PC-9 (cell line): ENCODE measurements around the gene ARAP3. TPM values are rescaled to one million over a fixed set of nuclear protein-coding genes. Genes with fewer than 3 reads are reported as not detected.

Experiments used
- BruUV-seq: library from RNA; stranded (reverse); fragments of 400-500 nt; replicated peaks from 2 replicates; lab custom pipeline; 2021; lab: Mats Ljungman, UMichigan
- CTCF ChIA-PET: fragments of 300-600 bp; sonication (Branson Sonifier 250); formaldehyde crosslinking; loops from one replicate; lab custom pipeline; 2022; ENCODE audit warnings: antibody characterized with exemption; lab: Charles Lee
- POLR2A ChIA-PET: fragments of 300-600 bp; sonication (Branson Sonifier 250); formaldehyde crosslinking; loops from one replicate; lab custom pipeline; 2022; ENCODE audit warnings: antibody characterized with exemption; ENCODE audit not compliant: unreplicated experiment; lab: Charles Lee
- DNase-seq, 2 experiments: peaks; one replicate each; pipeline versions ENCODE4 v3.0.0 to v3.0.0-alpha.2; 2015 to 2022; ENCODE audit warnings: mixed read lengths in 1 of 2
- H2AFZ ChIP-seq: fragments of 200-600 bp; sonication (generic); 2 replicates; pipeline ENCODE4 v1.8.1; 2017; ENCODE audit warnings: antibody characterized with exemption
- H3F3A ChIP-seq: fragments of 200-600 bp; sonication (generic); 2 replicates; pipeline ENCODE4 v1.8.1; 2017; ENCODE audit warnings: antibody characterized with exemption, mild to moderate bottlenecking, low read depth; ENCODE audit not compliant: insufficient read depth
- H3K27ac ChIP-seq: fragments of 200-600 bp; sonication (generic); 2 replicates; pipeline ENCODE4 v1.6.1; 2016; ENCODE audit warnings: mixed run types
- H3K27me3 ChIP-seq: fragments of 200-600 bp; sonication (generic); 2 replicates; pipeline ENCODE4 v1.6.1; 2016; ENCODE audit warnings: low read depth, mixed run types; ENCODE audit not compliant: insufficient read depth
- H3K36me3 ChIP-seq: fragments of 200-600 bp; sonication (generic); 2 replicates; pipeline ENCODE4 v1.6.1; 2016; ENCODE audit warnings: low read depth, mixed run types
- H3K4me1 ChIP-seq: fragments of 200-600 bp; sonication (generic); replicated peaks from 2 replicates; pipeline ENCODE4 v1.6.1; 2016; ENCODE audit warnings: mixed run types; ENCODE audit not compliant: insufficient read depth
- H3K4me2 ChIP-seq: fragments of 200-600 bp; sonication (generic); 2 replicates; pipeline ENCODE4 v1.6.1; 2017; ENCODE audit warnings: mixed run types
- H3K4me3 ChIP-seq: fragments of 200-600 bp; sonication (generic); 2 replicates; pipeline ENCODE4 v1.6.1; 2016; ENCODE audit warnings: mixed run types
- H3K79me2 ChIP-seq: fragments of 200-600 bp; sonication (generic); 2 replicates; pipeline ENCODE4 v1.6.1; 2017; ENCODE audit warnings: low read depth, mixed run types
- H3K9me2 ChIP-seq: fragments of 200-600 bp; sonication (generic); 2 replicates; pipeline ENCODE4 v1.8.1; 2017; ENCODE audit warnings: mild to moderate bottlenecking; ENCODE audit not compliant: insufficient read depth
- H3K9me3 ChIP-seq: fragments of 200-600 bp; sonication (generic); 2 replicates; pipeline ENCODE4 v1.8.1; 2016; ENCODE audit warnings: low read depth; ENCODE audit not compliant: insufficient read depth
- H4K20me1 ChIP-seq: fragments of 200-600 bp; sonication (generic); 2 replicates; pipeline ENCODE4 v1.8.1; 2017; ENCODE audit not compliant: insufficient read depth
- EZH2 ChIP-seq: fragments of 200-600 bp; sonication (generic); IDR thresholded peaks from 2 replicates; pipeline ENCODE4 v1.8.0; 2017; ENCODE audit warnings: antibody characterized with exemption, low read depth
- intact Hi-C: fragments of 100-400 bp; cut with micrococcal nuclease; formaldehyde crosslinking; loops from one replicate; pipeline ENCODE4 v1.10.0; 2022; ENCODE audit not compliant: unreplicated experiment
- total RNA-seq: library from RNA; stranded (reverse); gene quantifications from 2 replicates; pipeline ENCODE4 v1.2.3, GENCODE V29; 2021
- TF ChIP-seq, protein P1 (sequence below): fragments of 200-600 bp; sonication (generic); conservative IDR thresholded peaks from 2 replicates; pipeline ENCODE4 v1.6.1; 2017; ENCODE audit warnings: mixed run types, antibody characterized with exemption, mild to moderate bottlenecking, moderate library complexity

Gene ARAP3
- total RNA-seq, 1 experiment from 2014 or later, result 28.0 TPM

DNA sequence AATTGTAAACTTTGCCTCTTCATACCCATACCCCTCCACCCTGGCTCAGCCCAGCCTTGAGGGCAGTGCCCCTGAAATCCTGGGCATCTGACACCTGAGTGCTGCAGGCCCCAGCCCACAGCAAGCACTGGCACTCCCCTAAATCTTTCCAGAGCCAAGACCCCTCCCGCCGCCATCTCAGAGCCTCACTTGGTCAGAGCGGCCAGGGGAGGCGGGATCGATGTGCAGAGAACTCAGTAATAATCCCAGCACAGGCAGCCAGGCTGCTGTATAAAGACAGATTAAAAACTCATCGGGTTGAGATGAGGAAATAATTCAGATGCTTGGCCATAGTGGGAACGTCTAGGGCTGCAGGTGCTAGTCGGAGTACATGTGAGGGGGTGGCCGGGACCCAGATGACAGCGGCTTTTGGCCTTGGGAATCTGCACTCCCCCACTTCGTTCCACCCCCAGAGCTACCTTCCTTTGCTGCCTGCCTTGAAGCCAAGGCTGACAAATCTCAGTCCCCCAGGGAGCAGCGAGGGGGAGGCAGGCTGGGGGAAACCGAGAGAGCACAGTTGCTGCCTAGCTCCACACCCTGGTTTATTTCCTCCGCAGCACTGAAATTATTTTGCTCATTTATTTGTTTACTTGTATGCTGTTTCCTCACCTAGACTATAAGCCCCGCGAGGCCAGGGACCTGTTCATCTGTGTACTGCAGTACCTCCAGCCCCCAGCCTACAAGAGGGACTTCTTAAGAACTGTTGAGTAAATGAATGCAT is 19.5 kb upstream of the ARAP3 start:
- peaks cover 59% of the 10 kb centered on the region for H3K4me1 ChIP-seq
- H2AFZ ChIP-seq, result peak overlapping the region; percentile 82; the same call in 1 of the 2 replicates
- no peak for DNase-seq
- H4K20me1 ChIP-seq, result no peaks in the 10 kb centered on the region
- POLR2A ChIA-PET, result interaction anchor here (0.5 to 1.0 kb wide), 2 partner anchors 13 to 267 kb away, joined by 5 to 9 read pairs; partner anchors contain the start of gene RNF14
- H3K4me3 ChIP-seq, result no peak overlapping the region
- peak overlapping the region; percentile 98 for H3K4me2 ChIP-seq
- intact Hi-C loops, result loop anchor here (1.0 kb wide), 4 partner anchors 56 to 259 kb away; no protein-coding TSS in a partner anchor
- no peaks in the 10 kb centered on the region for H3K9me2 ChIP-seq
- H3K27ac ChIP-seq, result no peak overlapping the region
- no TSS peak for BruUV-seq
- peaks cover 19% of the 10 kb centered on the region; the same call in 1 of the 2 replicates for H3F3A ChIP-seq
- no peaks in the 10 kb centered on the region for H3K9me3 ChIP-seq
- TF ChIP-seq, protein P1, sequence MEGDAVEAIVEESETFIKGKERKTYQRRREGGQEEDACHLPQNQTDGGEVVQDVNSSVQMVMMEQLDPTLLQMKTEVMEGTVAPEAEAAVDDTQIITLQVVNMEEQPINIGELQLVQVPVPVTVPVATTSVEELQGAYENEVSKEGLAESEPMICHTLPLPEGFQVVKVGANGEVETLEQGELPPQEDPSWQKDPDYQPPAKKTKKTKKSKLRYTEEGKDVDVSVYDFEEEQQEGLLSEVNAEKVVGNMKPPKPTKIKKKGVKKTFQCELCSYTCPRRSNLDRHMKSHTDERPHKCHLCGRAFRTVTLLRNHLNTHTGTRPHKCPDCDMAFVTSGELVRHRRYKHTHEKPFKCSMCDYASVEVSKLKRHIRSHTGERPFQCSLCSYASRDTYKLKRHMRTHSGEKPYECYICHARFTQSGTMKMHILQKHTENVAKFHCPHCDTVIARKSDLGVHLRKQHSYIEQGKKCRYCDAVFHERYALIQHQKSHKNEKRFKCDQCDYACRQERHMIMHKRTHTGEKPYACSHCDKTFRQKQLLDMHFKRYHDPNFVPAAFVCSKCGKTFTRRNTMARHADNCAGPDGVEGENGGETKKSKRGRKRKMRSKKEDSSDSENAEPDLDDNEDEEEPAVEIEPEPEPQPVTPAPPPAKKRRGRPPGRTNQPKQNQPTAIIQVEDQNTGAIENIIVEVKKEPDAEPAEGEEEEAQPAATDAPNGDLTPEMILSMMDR, result no peak
- TF ChIP-seq EZH2, result no peak
- H3K36me3 ChIP-seq, result no peaks in the 10 kb centered on the region
- no peaks in the 10 kb centered on the region for H3K79me2 ChIP-seq
- CTCF ChIA-PET, result interaction anchor here (0.5 to 1.5 kb wide), 5 partner anchors 12 to 259 kb away, joined by 3 to 9 read pairs (median 4); no protein-coding TSS in a partner anchor
- no peaks in the 10 kb centered on the region for H3K27me3 ChIP-seq

GRCh38 chr5:141697586-141697985 is 15.6 kb upstream of the ARAP3 start:
- ChIA-PET POLR2A (interaction anchor here (0.6 kb wide), 1 partner anchor 474 kb away, joined by 4 read pairs; the partner anchor contains the start of gene PCDHB14), CTCF (interaction anchor here (0.6 kb wide), 1 partner anchor 294 kb away, joined by 5 read pairs; no protein-coding TSS in a partner anchor)
- Histone ChIP-seq H3F3A (peaks cover 46% of the 10 kb centered on the region), H3K9me3 (no peaks in the 10 kb centered on the region), H3K4me3 (no peak overlapping the region), H4K20me1 (no peaks in the 10 kb centered on the region), H3K9me2 (no peaks in the 10 kb centered on the region), H3K27ac (no peak overlapping the region), H3K27me3 (no peaks in the 10 kb centered on the region), H3K4me2 (0 out of 2 replicates have a peak overlapping the region, but pooled peaks have one; percentile 61), H2AFZ (no peak overlapping the region), H3K79me2 (no peaks in the 10 kb centered on the region), H3K4me1 (peaks cover 71% of the 10 kb centered on the region), H3K36me3 (no peaks in the 10 kb centered on the region)
- DNase-seq, result no peak
- TF ChIP-seq, protein P1, result no peak
- no peak for TF ChIP-seq EZH2
- no TSS peak for BruUV-seq
- intact Hi-C loops, result no loop called here

- intact Hi-C loops, result no loop called here
- CTCF ChIA-PET, result interaction anchor here (1.6 kb wide), 1 partner anchor 264 kb away, joined by 7 read pairs; no protein-coding TSS in a partner anchor
- BruUV-seq, result no TSS peak
These were observed 14.4 kb upstream of the ARAP3 start for GRCh38 chr5:141696431-141696830.

More at GRCh38 chr5:141696431-141696830, 14.4 kb upstream of the ARAP3 start:
- Histone ChIP-seq H3K9me3 (no peaks in the 10 kb centered on the region), H3K4me2 (peak overlapping the region; percentile 61), H3K9me2 (no peaks in the 10 kb centered on the region), H3K4me1 (peaks cover 69% of the 10 kb centered on the region), H2AFZ (no peak overlapping the region), H3K27ac (peak overlapping the region; percentile 74), H3F3A (peaks cover 42% of the 10 kb centered on the region), H3K36me3 (no peaks in the 10 kb centered on the region), H3K27me3 (no peaks in the 10 kb centered on the region), H3K4me3 (no peak overlapping the region), H3K79me2 (no peaks in the 10 kb centered on the region), H4K20me1 (no peaks in the 10 kb centered on the region)
- POLR2A ChIA-PET, result interaction anchor here (0.7 kb wide), 1 partner anchor 183 kb away, joined by 7 read pairs; no protein-coding TSS in a partner anchor
- peak in 1 of 2 experiments; percentile 91 for DNase-seq
- no peak for TF ChIP-seq EZH2
- TF ChIP-seq, protein P1, result no peak
